AG20443 (cell line): Measurements from ENCODE around the gene PTGES2.
"Not testable (repeated sequence)": the region's sequence is repeated elsewhere in the genome, so short reads cannot be mapped to it uniquely, and the experiment has no call there.

Experiments
- DNase-seq: peaks from one replicate; pipeline ENCODE4 v3.0.0; 2012; ENCODE audit warnings: low spot score, mixed read lengths

The PTGES2 gene

DNA sequence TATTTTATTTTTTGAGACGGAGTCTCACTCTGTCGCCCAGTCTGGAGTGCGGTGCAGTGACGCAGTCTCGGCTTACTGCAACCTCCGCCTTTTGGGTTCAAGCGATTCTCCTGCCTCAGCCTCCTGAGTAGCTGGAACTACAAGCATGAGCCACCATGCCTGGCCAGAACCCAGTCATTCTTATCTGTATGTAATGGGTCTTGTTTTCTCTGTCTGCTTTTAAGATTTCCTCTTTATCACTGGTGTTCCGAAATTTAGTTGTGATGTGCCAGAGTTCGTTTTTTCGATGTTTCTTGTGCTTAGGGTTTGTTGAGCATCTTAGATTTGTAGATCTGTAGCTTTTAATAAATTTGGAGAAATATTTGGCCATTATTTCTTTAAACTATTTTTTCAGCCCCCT, 40.3 kb downstream of the PTGES2 start:
- no peak for DNase-seq

DNA sequence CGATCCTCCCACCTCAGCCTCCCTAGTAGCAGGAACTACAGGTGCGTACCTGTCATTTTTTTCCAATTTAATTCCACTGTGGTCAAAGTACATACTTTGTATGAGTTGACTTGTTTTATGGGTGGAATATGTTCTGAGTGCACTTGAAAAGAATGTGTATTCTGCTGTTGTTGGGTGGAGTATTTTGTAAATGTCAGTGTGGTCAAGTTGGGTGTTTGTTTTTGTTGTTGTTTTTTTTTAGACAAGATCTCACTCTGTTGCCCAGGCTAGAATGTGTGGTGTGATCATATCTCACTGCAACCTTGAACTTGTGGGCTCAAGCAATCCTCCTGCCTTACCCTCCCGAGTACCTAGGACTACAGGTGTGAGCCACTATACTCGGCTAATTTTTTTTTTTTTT, 41.6 kb downstream of the PTGES2 start:
- no peak for DNase-seq

DNA sequence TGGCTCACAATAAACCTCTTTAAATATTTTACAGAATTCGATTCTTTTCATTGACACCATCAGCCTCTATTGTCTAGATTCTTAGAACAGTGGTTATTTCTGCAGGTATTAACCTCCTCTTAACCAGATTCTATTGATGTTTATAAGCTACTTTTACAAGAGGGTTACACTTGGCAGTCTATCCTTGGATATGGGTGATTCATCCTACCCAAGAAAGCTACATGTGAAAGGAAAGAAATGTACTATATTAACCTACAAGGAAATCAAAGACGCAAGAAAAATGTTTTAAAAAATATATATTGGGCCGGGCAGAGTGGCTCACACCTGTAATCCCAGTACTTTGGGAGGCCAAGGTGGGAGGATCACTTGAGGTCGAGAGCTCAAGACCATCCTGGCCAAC, 42.8 kb downstream of the PTGES2 start:
- DNase-seq: no peak

DNA sequence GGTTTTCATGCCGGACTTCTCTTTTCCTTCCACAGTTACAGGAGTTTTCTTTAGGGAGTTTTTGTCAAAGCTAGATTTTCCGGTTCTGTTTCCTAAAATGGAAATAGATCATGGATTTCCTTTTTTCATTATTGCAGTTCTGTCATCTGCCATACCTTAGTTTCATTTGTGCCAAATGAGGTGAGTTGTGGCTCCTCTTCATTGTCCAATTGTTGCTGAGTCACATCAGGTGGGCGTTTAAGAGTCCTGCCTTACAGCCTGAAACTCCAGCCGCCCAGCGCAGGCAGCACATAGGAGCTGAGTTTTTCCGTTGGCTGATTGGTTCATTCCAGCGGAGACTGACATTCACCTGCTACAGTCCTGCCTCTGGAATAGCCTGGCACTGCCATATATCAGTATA, 45.4 kb downstream of the PTGES2 start:
- no peak for DNase-seq

DNA sequence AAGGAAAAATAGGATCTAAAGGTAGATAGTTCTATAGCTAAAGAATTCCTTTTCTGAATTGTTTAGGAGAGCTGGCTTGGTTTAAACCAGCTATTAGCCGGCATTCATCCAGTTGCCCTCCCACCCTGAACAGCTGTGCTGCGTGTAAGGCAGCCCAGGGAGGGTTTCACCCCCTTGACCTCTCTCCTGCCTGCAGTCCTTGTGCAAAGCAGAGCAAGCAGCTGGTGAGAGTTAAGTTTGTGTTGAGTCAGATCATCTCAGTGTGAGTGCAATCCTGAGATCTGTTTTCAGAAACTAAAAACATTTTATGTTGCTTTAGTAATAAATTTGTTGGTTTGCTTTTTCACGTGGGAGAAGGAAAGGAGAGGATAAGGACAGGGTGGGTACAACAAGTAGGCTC, 46.5 kb downstream of the PTGES2 start:
- peak; percentile 88 for DNase-seq

DNA sequence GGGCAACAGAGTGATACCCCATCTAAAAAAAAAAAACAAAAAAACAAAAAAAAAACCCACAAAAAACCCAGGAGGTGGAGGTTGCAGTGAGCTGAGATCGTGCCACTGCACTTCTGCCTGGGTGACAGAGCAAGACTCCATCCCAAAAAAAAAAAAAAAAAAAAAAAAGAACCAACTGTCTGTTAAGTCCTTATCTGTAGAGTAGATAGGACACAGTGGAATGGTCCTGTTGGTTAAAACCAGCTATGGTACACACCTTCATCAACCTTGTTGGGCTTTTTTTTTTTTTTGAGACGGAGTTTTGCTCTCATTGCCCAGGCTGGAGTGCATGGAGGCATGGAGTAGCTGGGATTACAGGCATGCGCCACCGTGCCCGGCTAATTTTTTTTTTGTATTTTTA, 47.3 kb downstream of the PTGES2 start:
- no peak for DNase-seq

DNA sequence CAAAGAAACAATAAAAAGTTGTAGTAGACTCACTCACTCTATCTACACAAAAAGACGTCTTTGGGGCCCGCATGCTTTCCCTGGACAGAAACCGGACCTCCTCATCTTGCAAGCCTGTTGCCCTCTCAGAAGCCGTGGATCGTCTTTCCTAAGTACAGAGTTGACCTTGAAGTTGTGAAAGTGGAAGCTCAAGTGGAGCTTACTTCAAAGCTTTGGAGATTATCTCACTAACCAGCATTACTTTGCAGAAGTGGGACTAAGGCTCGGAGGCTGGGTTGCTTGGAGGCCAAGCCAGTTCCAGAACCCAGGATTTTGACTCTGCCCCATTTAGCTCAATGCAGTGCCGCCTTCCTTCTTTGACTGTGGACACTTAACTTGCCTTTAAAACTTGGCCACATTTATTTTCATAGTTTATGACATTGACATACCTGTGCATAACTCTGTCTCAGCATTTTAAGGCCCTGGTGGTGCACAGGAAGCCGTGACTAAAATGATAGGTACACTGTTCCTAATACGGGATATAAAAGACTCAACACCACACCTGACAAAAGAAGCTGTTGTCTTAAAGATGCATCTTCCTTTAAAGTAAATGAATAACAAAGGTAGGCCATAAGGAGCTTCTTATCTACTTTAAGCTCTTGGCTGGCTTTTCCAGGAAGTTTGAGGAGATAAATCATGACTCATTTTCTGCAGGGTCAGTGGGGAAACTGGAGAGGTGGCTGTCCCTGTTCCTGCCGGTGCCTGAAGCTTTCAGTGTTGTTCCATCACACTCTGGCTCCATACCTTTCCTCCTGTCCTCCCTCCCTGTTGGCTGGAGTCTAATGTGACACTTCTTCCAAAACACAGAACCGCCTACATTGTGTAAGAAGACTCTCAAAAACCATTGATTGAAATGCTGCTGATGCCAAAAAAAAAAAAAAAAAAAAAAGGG, 48.8 kb downstream of the PTGES2 start:
- DNase-seq: no peak

DNA sequence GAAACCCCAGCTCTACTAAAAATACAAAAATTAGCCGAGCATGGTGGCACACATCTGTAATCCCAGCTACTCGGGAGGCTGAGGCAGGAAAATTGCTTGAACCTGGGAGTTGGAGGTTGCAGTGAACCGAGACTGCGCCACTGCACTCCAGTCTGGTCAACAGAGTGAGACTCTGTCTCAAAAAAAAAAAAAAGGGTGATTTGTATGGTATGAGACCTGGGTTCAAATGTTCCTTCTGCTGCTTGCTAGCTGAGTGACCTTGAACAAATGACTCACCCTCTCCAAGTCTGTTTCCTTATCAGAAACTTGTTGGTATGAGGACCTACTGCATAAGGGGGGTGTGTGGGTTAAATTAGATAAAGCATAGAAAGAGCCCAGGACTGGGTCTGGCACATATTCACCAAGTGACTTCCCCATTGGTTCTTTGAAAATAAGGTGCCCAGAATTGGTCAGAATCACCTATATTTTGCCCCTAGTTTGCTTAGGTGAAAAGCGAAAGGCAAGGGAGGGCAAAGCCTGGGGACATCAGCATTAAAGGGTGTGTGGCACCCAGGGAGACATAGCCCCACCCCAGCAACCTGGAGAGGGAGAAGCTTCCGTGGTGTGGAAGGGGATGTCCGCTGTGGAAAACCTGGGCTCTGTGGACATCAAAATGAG, 49.6 kb downstream of the PTGES2 start:
- no peak for DNase-seq

DNA sequence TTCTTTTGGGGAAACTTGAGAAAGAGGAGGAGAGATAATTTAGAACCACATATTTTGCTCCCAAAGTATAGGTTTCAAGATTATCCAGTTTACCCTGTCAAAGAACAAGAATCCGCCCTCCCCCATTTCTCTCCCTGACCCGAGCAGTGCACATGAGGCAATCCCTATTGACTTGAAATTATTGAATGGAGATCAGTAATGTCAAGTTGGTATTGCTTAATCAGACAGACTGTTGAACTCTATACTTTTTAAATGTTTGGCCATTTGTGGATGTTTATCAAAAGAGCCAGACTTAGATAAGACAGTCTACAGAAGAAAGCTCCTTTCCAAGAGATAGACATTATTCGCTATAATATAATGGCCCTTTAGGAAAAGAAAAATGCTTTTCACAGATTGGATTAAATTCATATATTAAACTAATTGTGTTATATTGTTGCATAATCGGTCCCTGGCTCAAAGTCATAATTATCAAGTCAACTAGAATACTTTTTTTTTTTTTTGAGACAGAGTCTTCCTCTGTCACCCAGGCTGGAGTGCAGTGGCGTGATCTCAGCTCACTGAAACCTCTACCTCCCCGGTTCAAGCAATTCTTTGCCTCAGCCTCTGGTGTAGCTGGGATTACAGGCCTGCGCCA, 54.2 kb downstream of the PTGES2 start:
- no peak for DNase-seq

DNA sequence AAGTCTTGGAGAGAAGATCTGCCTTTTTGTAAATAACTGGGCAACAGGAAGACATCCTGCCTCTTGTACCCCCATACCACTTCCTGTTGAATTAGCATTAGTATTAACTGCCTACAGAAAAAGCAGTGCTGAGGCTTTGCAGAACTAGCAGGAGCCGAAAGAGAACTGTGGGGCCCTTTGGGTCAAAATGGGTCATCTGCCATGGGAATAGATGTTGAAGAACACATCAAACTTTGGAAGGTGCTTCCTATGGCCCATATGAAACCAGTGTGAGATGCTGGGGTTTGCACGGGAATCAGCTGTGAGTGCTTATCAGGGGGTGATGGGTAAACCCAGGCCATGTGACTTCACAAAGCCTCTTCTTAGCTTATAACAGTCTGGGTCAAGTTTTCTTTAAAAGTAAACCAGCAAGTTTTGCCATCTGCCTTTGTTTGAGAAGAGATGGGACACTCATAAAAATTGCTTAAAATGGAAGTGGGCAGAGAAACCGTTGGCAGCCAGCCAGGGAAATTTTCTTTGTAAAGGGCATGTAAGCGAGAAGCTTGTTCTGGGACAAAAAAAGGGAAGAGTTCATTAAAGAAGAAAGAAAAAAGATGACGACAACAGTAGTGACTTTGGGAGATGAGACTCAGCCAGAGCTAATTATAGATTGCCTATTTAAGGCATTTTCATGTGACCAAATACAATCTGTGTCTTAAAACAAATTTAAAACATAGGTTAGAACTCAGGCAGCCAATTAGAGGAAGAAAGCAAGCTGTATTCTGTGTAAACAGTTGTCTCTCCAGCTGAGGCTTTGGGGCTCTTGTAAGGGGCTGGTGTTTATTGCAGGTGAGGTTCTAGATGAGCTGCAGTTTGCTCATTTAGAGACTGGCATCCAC, 55.1 kb downstream of the PTGES2 start:
- DNase-seq: peak; percentile 44

DNA sequence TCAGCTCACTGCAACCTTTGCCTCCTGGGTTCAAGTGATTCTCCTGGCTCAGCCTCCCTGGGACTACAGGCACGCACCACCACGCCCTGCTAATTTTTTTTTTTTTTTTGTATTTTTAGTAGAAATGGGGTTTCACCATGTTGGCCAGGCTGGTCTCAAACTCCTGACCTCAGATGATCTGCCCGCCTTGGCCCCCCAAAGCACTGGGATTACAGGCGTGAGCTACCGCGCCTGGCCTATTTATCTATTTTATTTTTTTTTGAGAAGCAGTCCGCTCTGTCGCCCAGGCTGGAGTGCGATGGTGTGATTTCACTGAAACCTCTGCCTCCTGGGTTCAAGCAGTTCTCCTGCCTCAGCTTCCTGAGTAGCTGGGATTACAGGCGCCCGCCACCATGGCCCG, 56.1 kb downstream of the PTGES2 start:
- not testable (repeated sequence) for DNase-seq

DNA sequence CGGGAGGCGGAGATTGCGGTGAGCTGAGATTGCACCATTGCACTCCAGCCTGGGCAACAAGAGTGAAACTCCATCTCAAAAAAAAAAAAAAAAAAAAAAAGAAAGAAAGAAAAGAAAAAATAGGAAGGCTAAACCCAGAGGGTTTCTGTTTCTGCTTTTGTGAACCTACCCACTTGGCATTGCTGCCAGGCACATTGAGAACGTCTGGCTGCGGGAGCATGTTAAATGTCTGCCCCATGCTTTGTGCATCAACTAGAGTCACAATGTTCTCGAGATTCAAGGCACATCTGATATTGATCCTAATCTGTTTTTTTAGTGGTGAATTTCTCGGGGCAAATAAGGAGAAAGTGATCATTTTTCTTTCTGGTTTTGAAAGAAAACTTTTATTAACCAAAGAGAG, 56.7 kb downstream of the PTGES2 start:
- no peak for DNase-seq
